Left ventricle myocardium superior (tissue), 1 donor: ENCODE data around the gene RUNX3. TPM values are rescaled to one million over a fixed set of nuclear protein-coding genes. Genes with fewer than 3 reads are reported as not detected.

Experiments
- ATAC-seq: fragments of 200-7000 bp; cut with Tn5 transposase; one replicate; pipeline ENCODE4 v1.9.1; 2020; ENCODE audit warnings: mild to moderate bottlenecking, moderate library complexity
- DNase-seq: peaks from one replicate; pipeline ENCODE4 v3.0.0-alpha.2; 2020
- intact Hi-C: fragments of 100-400 bp; cut with micrococcal nuclease; formaldehyde crosslinking; loops from one replicate; pipeline ENCODE4 v1.11.0; 2022
- total RNA-seq: library from RNA; stranded (reverse); fragmentation: NEBNext Ultra II Directional; extraction: Animal tissue kit (Norgen Biotek cat#: 25700); gene quantifications from one replicate; pipeline ENCODE4 v1.2.1, GENCODE V29; 2021
- donor health status: DM: no; HTN: yes; CAD: no; lungs with severe emphysema.

Gene RUNX3
- total RNA-seq, 1 donor from 2014 or later, result 0.89 TPM

- ATAC-seq, result peak; percentile 38
Observed at GRCh38 chr1:24964811-24965570, 34.9 kb upstream of the RUNX3 start.

GRCh38 chr1:24963943-24964693, 34.0 kb upstream of the RUNX3 start:
- no peak for ATAC-seq
- no peak for DNase-seq
- intact Hi-C loops, result no loop called here

More at GRCh38 chr1:24964811-24965570, 34.9 kb upstream of the RUNX3 start:
- peak; percentile 56 for DNase-seq
- intact Hi-C loops, result no loop called here

- ATAC-seq (no peak), DNase-seq (no peak)
- intact Hi-C loops, result no loop called here
Observed at GRCh38 chr1:24963099-24963872, 33.2 kb upstream of the RUNX3 start.

GRCh38 chr1:24961961-24962861, 32.1 kb upstream of the RUNX3 start:
- intact Hi-C loops, result no loop called here
- ATAC-seq, result no peak
- DNase-seq, result no peak

- ATAC-seq, result no peak
- intact Hi-C loops, result no loop called here
- DNase-seq, result no peak
Observed at GRCh38 chr1:24961334-24961733, 31.3 kb upstream of the RUNX3 start.

GRCh38 chr1:24960071-24960801, 30.2 kb upstream of the RUNX3 start:
- ATAC-seq (no peak), DNase-seq (no peak)
- intact Hi-C loops, result no loop called here

GRCh38 chr1:24959623-24959975, 29.5 kb upstream of the RUNX3 start:
- DNase-seq, result no peak
- intact Hi-C loops, result no loop called here

GRCh38 chr1:24958766-24959622, 28.9 kb upstream of the RUNX3 start:
- intact Hi-C loops, result no loop called here
- ATAC-seq (no peak), DNase-seq (no peak)

More at GRCh38 chr1:24959623-24959975, 29.5 kb upstream of the RUNX3 start:
- no peak for ATAC-seq

- intact Hi-C loops, result no loop called here
- DNase-seq (no peak), ATAC-seq (no peak)
Observed at GRCh38 chr1:24957808-24958752, 28.0 kb upstream of the RUNX3 start.

GRCh38 chr1:24957016-24957807, 27.1 kb upstream of the RUNX3 start:
- DNase-seq, result no peak
- no peak for ATAC-seq
- intact Hi-C loops, result no loop called here

- DNase-seq (no peak), ATAC-seq (no peak)
- intact Hi-C loops, result no loop called here
Observed at GRCh38 chr1:24955779-24956365, 25.8 kb upstream of the RUNX3 start.

GRCh38 chr1:24955161-24955560, 25.1 kb upstream of the RUNX3 start:
- DNase-seq (no peak), ATAC-seq (no peak)
- intact Hi-C loops, result no loop called here

- intact Hi-C loops, result no loop called here
- no peak for ATAC-seq
- DNase-seq, result no peak
Observed at GRCh38 chr1:24954631-24955030, 24.6 kb upstream of the RUNX3 start.

GRCh38 chr1:24954022-24954421, 23.9 kb upstream of the RUNX3 start:
- ATAC-seq (no peak), DNase-seq (no peak)
- intact Hi-C loops, result no loop called here

- intact Hi-C loops, result no loop called here
- no peak for DNase-seq
- no peak for ATAC-seq
Observed at GRCh38 chr1:24952413-24952841, 22.4 kb upstream of the RUNX3 start.
